HG02885 (cell line): ENCODE data around the gene GFRA1.

ENCODE experiments used
- ATAC-seq: cut with Tn5 transposase; IDR thresholded peaks from one replicate; pipeline ENCODE4 v1.9.1; 2021; ENCODE audit warnings: mild to moderate bottlenecking; ENCODE audit not compliant: unreplicated experiment, poor library complexity

GFRA1 gene

GRCh38 chr10:116271593-116272439 is 1.2 kb downstream of the GFRA1 start:
- no peak for ATAC-seq

- ATAC-seq = no peak
These were observed 2.0 kb downstream of the GFRA1 start for GRCh38 chr10:116270771-116271592.

GRCh38 chr10:116270126-116270770 is 2.8 kb downstream of the GFRA1 start:
- ATAC-seq = no peak

- no peak for ATAC-seq
These were observed 3.4 kb downstream of the GFRA1 start for GRCh38 chr10:116269619-116270018.

GRCh38 chr10:116268976-116269375 is 4.0 kb downstream of the GFRA1 start:
- ATAC-seq = no peak

GRCh38 chr10:116265686-116266085 is 7.3 kb downstream of the GFRA1 start:
- ATAC-seq = no peak

- no peak for ATAC-seq
These were observed 8.9 kb downstream of the GFRA1 start for GRCh38 chr10:116263870-116264655.

GRCh38 chr10:116262678-116263077 is 10.3 kb downstream of the GFRA1 start:
- no peak for ATAC-seq

GRCh38 chr10:116260599-116260998 is 12.4 kb downstream of the GFRA1 start:
- ATAC-seq = no peak

- ATAC-seq = no peak
These were observed 13.4 kb downstream of the GFRA1 start for GRCh38 chr10:116259638-116260037.

- ATAC-seq = no peak
These were observed 15.2 kb downstream of the GFRA1 start for GRCh38 chr10:116257785-116258184.

GRCh38 chr10:116256752-116257259 is 16.2 kb downstream of the GFRA1 start:
- no peak for ATAC-seq

GRCh38 chr10:116255886-116256751 is 16.9 kb downstream of the GFRA1 start:
- ATAC-seq = no peak

GRCh38 chr10:116254422-116255155 is 18.4 kb downstream of the GFRA1 start:
- no peak for ATAC-seq

- ATAC-seq = no peak
These were observed 19.3 kb downstream of the GFRA1 start for GRCh38 chr10:116253716-116254115.

GRCh38 chr10:116251602-116252395 is 21.2 kb downstream of the GFRA1 start:
- ATAC-seq = no peak

- no peak for ATAC-seq
These were observed 25.3 kb downstream of the GFRA1 start for GRCh38 chr10:116247691-116248090.

- ATAC-seq = no peak
These were observed 26.7 kb downstream of the GFRA1 start for GRCh38 chr10:116246263-116246662.
